ENCODE measurements around the gene FGF12. TPM values are rescaled to one million over a fixed set of nuclear protein-coding genes. Genes with fewer than 3 reads are reported as not detected.

The FGF12 gene
- total RNA-seq, 2 experiments from 2014 or later = 0.06 to 1.7 TPM

GRCh38 chr3:192419312-192419711, 308.0 kb downstream of the FGF12 start:
- Histone ChIP-seq H4K20me1 (ENCODE audit: insufficient read depth, low read length) (no peaks in the 10 kb centered on the region), H3K9me2 (ENCODE audit: insufficient read depth, low read length) (no peaks in the 10 kb centered on the region), H2AFZ (ENCODE audit: low read length) (no peak overlapping the region), H3K4me2 (ENCODE audit: low read length) (no peak overlapping the region), H3K79me2 (ENCODE audit: insufficient read depth, low read depth, low read length) (no peaks in the 10 kb centered on the region), H3K36me3 (ENCODE audit: insufficient read depth, low read length) (no peaks in the 10 kb centered on the region), H3K4me3 (ENCODE audit: low read depth, low read length, poor library complexity, severe bottlenecking) (no peak overlapping the region), H3K27ac (ENCODE audit: low read depth, low read length, poor library complexity, severe bottlenecking) (no peak overlapping the region), H3K9me3 (ENCODE audit: low read length) (no peaks in the 10 kb centered on the region), H3K4me1 (ENCODE audit: insufficient read depth, low read length, poor library complexity, severe bottlenecking) (no peaks in the 10 kb centered on the region)
- POLR2A ChIA-PET = no interaction called here
- intact Hi-C loops (cut with micrococcal nuclease; ENCODE audit: unreplicated experiment) = no loop called here
- CTCF ChIA-PET (ENCODE audit: unreplicated experiment) = interaction anchor here (0.6 to 1.0 kb wide), 2 partner anchors 17 to 214 kb away, joined by 3 read pairs; no protein-coding TSS in a partner anchor
- BruUV-seq (replicated peaks) = no TSS peak
- TF ChIP-seq EZH2phosphoT487 (IDR thresholded peaks at IDR 0.05; ENCODE audit: borderline replicate concordance, low read depth, low read length) = no peak
- no peak for TF ChIP-seq CTCF (conservative IDR thresholded peaks at IDR 0.05; ENCODE audit: low read length)
- no peak for DNase-seq (ENCODE audit: low spot score)

- Histone ChIP-seq H3K9me2 (ENCODE audit: insufficient read depth, low read length) (no peaks in the 10 kb centered on the region), H3K4me3 (ENCODE audit: low read depth, low read length, poor library complexity, severe bottlenecking) (no peak overlapping the region), H3K27ac (ENCODE audit: low read depth, low read length, poor library complexity, severe bottlenecking) (no peak overlapping the region), H3K9me3 (ENCODE audit: low read length) (no peaks in the 10 kb centered on the region), H3K36me3 (ENCODE audit: insufficient read depth, low read length) (no peaks in the 10 kb centered on the region), H3K79me2 (ENCODE audit: insufficient read depth, low read depth, low read length) (no peaks in the 10 kb centered on the region), H4K20me1 (ENCODE audit: insufficient read depth, low read length) (no peaks in the 10 kb centered on the region), H3K4me2 (ENCODE audit: low read length) (no peak overlapping the region), H3K4me1 (ENCODE audit: insufficient read depth, low read length, poor library complexity, severe bottlenecking) (no peaks in the 10 kb centered on the region), H2AFZ (ENCODE audit: low read length) (no peak overlapping the region)
- POLR2A ChIA-PET = interaction anchor here (0.6 to 0.7 kb wide), 2 partner anchors 205 to 979 kb away, joined by 3 read pairs; no protein-coding TSS in a partner anchor
- TF ChIP-seq CTCF (conservative IDR thresholded peaks at IDR 0.05; ENCODE audit: low read length) (no peak), EZH2phosphoT487 (IDR thresholded peaks at IDR 0.05; ENCODE audit: borderline replicate concordance, low read depth, low read length) (no peak)
- no TSS peak for BruUV-seq (replicated peaks)
- DNase-seq (ENCODE audit: low spot score) = no peak
- intact Hi-C loops (cut with micrococcal nuclease; ENCODE audit: unreplicated experiment) = no loop called here
- CTCF ChIA-PET (ENCODE audit: unreplicated experiment) = no interaction called here
These were observed 309.7 kb downstream of the FGF12 start for GRCh38 chr3:192417559-192418055.

GRCh38 chr3:192417017-192417416, 310.3 kb downstream of the FGF12 start:
- BruUV-seq (replicated peaks) = no TSS peak
- Histone ChIP-seq H4K20me1 (ENCODE audit: insufficient read depth, low read length) (no peaks in the 10 kb centered on the region), H3K4me3 (ENCODE audit: low read depth, low read length, poor library complexity, severe bottlenecking) (no peak overlapping the region), H3K4me1 (ENCODE audit: insufficient read depth, low read length, poor library complexity, severe bottlenecking) (no peaks in the 10 kb centered on the region), H3K79me2 (ENCODE audit: insufficient read depth, low read depth, low read length) (no peaks in the 10 kb centered on the region), H3K4me2 (ENCODE audit: low read length) (no peak overlapping the region), H2AFZ (ENCODE audit: low read length) (no peak overlapping the region), H3K9me2 (ENCODE audit: insufficient read depth, low read length) (no peaks in the 10 kb centered on the region), H3K9me3 (ENCODE audit: low read length) (no peaks in the 10 kb centered on the region), H3K36me3 (ENCODE audit: insufficient read depth, low read length) (no peaks in the 10 kb centered on the region), H3K27ac (ENCODE audit: low read depth, low read length, poor library complexity, severe bottlenecking) (no peak overlapping the region)
- POLR2A ChIA-PET = no interaction called here
- no peak for DNase-seq (ENCODE audit: low spot score)
- CTCF ChIA-PET (ENCODE audit: unreplicated experiment) = no interaction called here
- TF ChIP-seq EZH2phosphoT487 (IDR thresholded peaks at IDR 0.05; ENCODE audit: borderline replicate concordance, low read depth, low read length) (no peak), CTCF (conservative IDR thresholded peaks at IDR 0.05; ENCODE audit: low read length) (no peak)
- intact Hi-C loops (cut with micrococcal nuclease; ENCODE audit: unreplicated experiment) = no loop called here

Data from OCI-LY7 (cell line).